Measurements from ENCODE around the gene PDCD10.
A peak's percentile ranks its signal among the peaks of the same experiment; 100 is the strongest.

Gene PDCD10

DNA sequence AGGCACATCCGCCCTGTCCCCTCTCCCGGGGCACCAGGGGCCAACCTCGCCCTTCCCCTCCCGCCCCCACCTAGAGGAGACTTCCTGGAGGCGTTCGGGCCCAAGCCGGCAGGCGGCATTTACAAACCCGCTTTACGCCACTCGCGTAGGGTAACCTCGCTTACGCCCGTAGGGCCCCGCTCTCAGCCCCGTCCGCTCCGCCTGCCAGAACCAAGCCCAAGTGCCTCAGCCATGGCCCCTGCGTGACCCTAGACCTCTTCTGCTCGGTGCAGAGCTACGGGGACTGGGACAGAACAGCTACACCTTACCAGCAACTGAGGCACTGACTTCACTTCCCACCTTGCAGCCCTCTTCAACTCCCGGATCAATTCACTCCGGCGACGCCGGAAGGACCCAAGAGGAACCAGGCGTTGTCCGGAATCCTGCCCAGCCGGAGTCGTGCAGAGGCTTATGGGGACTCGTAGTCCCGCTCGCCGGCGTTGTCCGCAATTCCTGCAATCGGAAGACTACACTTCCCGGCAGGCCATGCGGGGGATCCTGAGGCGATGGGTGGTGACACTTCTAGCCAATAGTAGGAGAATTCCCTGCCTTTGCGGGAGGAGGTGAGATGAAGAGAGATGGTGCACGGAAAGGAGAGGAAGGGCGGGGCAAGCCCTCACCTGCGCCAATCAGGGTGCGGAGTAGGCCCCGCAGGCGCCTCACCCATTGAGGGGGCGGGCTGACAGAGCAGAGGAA is at the start of gene PDCD10:
PDCD10 (minus strand) TSS at position 395 of the 735 bp plus-strand sequence. CDS start 14,735 bp downstream, outside the sequence.
- H3K4me3 ChIP-seq (replicated peaks; ENCODE audit: low read depth, low read length) = peak within 1 kb of the TSS; percentile 74
- H3K27me3 ChIP-seq (replicated peaks; ENCODE audit: control insufficient read depth, insufficient read depth, low read length) = no peaks in the 10 kb centered on the region
- no peaks in the 10 kb centered on the region for H3K36me3 ChIP-seq (ENCODE audit: control insufficient read depth, insufficient read depth, low read length)
- peak; percentile 96 for DNase-seq (ENCODE audit: extremely low read depth, insufficient read length)
- TF ChIP-seq, protein P1, sequence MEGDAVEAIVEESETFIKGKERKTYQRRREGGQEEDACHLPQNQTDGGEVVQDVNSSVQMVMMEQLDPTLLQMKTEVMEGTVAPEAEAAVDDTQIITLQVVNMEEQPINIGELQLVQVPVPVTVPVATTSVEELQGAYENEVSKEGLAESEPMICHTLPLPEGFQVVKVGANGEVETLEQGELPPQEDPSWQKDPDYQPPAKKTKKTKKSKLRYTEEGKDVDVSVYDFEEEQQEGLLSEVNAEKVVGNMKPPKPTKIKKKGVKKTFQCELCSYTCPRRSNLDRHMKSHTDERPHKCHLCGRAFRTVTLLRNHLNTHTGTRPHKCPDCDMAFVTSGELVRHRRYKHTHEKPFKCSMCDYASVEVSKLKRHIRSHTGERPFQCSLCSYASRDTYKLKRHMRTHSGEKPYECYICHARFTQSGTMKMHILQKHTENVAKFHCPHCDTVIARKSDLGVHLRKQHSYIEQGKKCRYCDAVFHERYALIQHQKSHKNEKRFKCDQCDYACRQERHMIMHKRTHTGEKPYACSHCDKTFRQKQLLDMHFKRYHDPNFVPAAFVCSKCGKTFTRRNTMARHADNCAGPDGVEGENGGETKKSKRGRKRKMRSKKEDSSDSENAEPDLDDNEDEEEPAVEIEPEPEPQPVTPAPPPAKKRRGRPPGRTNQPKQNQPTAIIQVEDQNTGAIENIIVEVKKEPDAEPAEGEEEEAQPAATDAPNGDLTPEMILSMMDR (IDR thresholded peaks at IDR 0.05; ENCODE audit: insufficient read depth, low read length, poor library complexity, severe bottlenecking) = no peak

DNA sequence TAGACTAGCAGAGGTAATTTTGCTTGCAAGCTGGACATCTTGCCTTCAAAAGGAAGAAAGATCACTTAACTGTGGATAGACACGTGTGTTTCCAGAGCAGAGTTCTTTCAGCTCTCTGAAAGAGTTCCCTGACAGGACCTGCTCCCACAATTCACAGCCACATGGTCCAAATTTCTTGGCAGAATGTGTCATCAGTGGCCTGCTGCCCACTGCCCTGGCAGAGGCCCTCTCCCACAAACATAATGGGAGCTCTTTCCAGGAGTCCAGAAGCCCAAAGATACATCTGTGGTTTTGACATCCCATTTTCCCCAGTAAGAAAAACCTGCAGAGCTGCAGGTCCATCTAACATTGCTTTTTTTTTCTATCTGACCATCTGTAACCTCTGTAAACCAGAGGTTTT is 49.1 kb upstream of the PDCD10 start:
- no peaks in the 10 kb centered on the region for H3K36me3 ChIP-seq (ENCODE audit: control insufficient read depth, insufficient read depth, low read length)
- no peaks in the 10 kb centered on the region for H3K27me3 ChIP-seq (replicated peaks; ENCODE audit: control insufficient read depth, insufficient read depth, low read length)
- no peak overlapping the region for H3K4me3 ChIP-seq (replicated peaks; ENCODE audit: low read depth, low read length)
- TF ChIP-seq, protein P1 (IDR thresholded peaks at IDR 0.05; ENCODE audit: insufficient read depth, low read length, poor library complexity, severe bottlenecking) = no peak
- no peak for DNase-seq (ENCODE audit: extremely low read depth, insufficient read length)

DNA sequence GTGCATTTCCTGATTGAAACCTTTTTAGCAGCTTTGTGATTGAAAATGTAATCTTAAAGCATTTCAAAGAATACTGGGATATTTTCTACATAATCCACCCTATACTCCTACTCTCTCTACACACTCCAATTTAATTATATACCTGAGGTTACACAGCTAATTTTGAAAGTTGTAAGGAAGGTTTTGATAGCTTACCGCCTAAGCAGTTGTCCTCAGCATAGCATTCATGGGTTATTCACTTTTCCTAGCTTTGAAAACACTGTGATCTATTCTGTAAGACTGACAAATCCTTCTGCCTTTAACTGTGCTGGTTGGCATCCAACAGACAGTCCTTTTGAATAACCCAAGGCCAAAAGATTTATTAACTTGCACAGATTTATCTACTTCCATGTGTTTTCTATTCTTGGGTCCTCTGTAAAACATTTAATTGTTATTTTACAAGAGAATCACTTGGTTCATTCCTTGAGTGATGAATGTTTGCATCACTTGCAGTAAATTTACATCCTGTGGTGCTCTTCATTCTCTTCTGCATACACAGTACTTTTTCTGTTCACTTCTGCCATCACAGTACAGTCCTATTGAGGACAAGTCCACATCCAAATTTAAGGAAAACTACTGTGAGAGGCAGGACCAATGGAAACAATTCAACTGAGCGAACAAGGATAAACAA is 45.7 kb upstream of the PDCD10 start:
- no peak overlapping the region for H3K4me3 ChIP-seq (replicated peaks; ENCODE audit: low read depth, low read length)
- DNase-seq (ENCODE audit: extremely low read depth, insufficient read length) = no peak
- H3K27me3 ChIP-seq (replicated peaks; ENCODE audit: control insufficient read depth, insufficient read depth, low read length) = no peaks in the 10 kb centered on the region
- TF ChIP-seq, protein P1 (IDR thresholded peaks at IDR 0.05; ENCODE audit: insufficient read depth, low read length, poor library complexity, severe bottlenecking) = no peak
- no peaks in the 10 kb centered on the region for H3K36me3 ChIP-seq (ENCODE audit: control insufficient read depth, insufficient read depth, low read length)

DNA sequence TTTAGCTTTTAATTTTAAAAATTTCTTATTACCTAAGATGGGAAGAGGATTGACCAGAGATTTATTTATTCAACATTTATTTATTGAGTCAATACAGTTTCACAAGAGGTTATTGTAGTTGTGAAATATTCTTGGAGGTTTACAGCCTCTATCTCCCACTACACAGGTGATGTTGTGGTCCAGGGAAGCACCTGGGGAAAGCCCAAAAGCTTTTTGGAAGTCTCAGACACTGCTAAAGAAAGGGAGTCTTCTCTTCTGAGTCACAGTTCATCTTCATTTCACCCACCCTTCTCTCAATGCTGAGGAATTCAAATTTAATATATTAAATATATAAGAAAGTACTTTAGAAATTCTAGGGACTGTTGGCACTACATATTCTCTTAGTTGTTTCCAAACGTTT is 42.7 kb upstream of the PDCD10 start:
- Histone ChIP-seq H3K27me3 (replicated peaks; ENCODE audit: control insufficient read depth, insufficient read depth, low read length) (no peaks in the 10 kb centered on the region), H3K36me3 (ENCODE audit: control insufficient read depth, insufficient read depth, low read length) (no peaks in the 10 kb centered on the region), H3K4me3 (replicated peaks; ENCODE audit: low read depth, low read length) (no peak overlapping the region)
- no peak for DNase-seq (ENCODE audit: extremely low read depth, insufficient read length)
- TF ChIP-seq, protein P1 (IDR thresholded peaks at IDR 0.05; ENCODE audit: insufficient read depth, low read length, poor library complexity, severe bottlenecking) = no peak

DNA sequence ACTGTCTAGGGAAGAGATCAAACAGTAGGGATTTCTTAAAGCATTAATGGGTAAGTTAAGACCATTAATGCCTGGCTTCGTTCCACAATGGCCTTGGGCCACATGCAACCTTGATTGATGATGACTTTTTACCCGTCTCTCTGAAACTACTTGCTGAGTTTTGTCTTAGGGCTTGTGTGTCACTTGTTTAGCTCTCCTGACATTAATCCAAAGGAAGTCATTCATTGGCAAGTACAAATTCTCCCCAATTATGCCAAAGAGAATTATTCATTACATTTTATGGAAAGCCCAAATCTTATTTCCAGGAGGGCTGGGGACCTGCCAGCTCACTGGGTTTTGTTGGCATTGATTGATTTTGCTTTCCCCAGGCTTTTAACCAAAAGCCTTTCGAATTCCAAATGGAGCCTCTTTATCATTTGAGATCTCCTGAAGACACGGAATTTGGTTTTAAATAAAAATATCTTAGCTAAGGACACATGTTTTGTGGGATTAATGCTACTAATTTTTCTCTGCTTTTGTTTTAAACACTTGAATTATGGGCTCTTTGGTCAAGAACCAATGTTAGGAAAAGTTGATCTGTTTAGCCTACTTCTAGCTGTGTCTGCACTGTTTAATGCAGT is 41.5 kb upstream of the PDCD10 start:
- TF ChIP-seq, protein P1 (IDR thresholded peaks at IDR 0.05; ENCODE audit: insufficient read depth, low read length, poor library complexity, severe bottlenecking) = no peak
- no peaks in the 10 kb centered on the region for H3K27me3 ChIP-seq (replicated peaks; ENCODE audit: control insufficient read depth, insufficient read depth, low read length)
- no peak for DNase-seq (ENCODE audit: extremely low read depth, insufficient read length)
- no peaks in the 10 kb centered on the region for H3K36me3 ChIP-seq (ENCODE audit: control insufficient read depth, insufficient read depth, low read length)
- no peak overlapping the region for H3K4me3 ChIP-seq (replicated peaks; ENCODE audit: low read depth, low read length)

Measured in GM06990 (cell line).